ENCODE measurements around the gene TP53BP2. TPM values are rescaled to one million over a fixed set of nuclear protein-coding genes. Genes with fewer than 3 reads are reported as not detected.
"Not testable (repeated sequence)": the region's sequence is repeated elsewhere in the genome, so short reads cannot be mapped to it uniquely, and the experiment has no call there.

The TP53BP2 gene
- total RNA-seq, 4 donors from 2014 or later: 26.6 to 106 (median 43.8) TPM

DNA sequence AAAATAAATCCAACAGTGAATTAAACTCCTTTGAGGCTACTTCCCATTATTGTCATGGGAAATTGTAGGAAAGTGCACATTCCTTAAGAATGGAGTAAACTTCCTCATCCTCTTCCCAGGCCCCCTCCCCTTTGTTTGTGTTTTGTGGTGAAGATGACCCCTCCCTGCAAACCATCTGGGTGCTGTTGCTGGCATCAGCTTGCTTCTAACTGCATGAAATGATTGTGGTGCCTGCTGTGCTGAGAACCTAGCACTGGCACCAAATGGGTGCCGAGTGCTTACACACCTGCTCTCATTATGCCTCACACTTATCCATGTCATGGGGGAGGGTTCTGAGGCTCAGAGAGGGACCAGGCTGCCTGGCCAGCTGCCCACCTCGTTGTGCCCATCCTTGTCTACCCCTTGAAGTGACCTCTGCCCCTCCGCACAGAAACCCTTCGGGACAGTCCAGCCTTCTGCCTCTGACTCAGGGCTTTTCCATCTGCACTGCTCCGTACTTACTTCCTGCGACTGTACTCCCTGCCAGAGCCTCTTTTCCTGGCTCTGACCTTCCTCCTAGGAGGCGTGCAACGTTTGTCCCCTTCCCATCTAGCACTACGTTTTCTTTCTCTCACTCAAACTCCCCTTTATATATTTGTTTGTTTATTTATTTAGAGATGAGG, 102.8 kb downstream of the TP53BP2 start:
- DNase-seq (ENCODE audit: extremely low spot score): no peak
- TF ChIP-seq, protein P1, sequence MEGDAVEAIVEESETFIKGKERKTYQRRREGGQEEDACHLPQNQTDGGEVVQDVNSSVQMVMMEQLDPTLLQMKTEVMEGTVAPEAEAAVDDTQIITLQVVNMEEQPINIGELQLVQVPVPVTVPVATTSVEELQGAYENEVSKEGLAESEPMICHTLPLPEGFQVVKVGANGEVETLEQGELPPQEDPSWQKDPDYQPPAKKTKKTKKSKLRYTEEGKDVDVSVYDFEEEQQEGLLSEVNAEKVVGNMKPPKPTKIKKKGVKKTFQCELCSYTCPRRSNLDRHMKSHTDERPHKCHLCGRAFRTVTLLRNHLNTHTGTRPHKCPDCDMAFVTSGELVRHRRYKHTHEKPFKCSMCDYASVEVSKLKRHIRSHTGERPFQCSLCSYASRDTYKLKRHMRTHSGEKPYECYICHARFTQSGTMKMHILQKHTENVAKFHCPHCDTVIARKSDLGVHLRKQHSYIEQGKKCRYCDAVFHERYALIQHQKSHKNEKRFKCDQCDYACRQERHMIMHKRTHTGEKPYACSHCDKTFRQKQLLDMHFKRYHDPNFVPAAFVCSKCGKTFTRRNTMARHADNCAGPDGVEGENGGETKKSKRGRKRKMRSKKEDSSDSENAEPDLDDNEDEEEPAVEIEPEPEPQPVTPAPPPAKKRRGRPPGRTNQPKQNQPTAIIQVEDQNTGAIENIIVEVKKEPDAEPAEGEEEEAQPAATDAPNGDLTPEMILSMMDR (IDR thresholded peaks at IDR 0.05): no peak
- TF ChIP-seq POLR2A (IDR thresholded peaks at IDR 0.05; ENCODE audit: low read depth): no peak
- TF ChIP-seq EP300 (IDR thresholded peaks at IDR 0.05): no peak
- no peak for TF ChIP-seq POLR2AphosphoS5 (IDR thresholded peaks at IDR 0.05)
- no peak overlapping the region for H3K27ac ChIP-seq (replicated peaks in 1 of 4)
- intact Hi-C loops (cut with DNase I): no loop called here
- peaks cover 53 to 59% (median 56%) of the 10 kb centered on the region in 4 donors for H3K4me1 ChIP-seq
- 74% methylated on average over 9 of the region's 9 CpGs for WGBS
- H3K36me3 ChIP-seq: peaks cover 10 to 52% (median 48%) of the 10 kb centered on the region in 4 donors
- H3K4me3 ChIP-seq: no peak overlapping the region
- no peaks in the 10 kb centered on the region for H3K27me3 ChIP-seq
- no peaks in the 10 kb centered on the region for H3K9me3 ChIP-seq

DNA sequence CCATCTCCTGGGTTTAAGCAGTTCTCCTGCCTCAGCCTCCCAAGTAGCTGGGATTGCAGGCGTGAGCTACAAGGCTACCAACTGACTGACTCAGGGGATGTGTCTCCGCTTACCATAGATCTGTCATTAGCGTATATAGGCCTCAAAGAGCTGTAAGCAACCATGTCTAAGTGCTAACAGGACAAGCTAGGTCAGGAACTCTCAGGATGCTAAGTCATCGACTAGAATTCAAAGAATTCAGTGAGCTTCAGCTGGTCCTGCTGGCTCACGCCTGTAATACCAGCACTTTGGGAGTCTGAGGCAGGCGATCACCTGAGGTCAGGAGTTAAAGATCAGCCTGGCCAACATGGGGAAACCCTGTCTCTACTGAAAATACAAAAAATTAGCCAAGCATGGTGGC, 103.9 kb downstream of the TP53BP2 start:
- Histone ChIP-seq H3K4me1 (peaks cover 52 to 62% (median 58%) of the 10 kb centered on the region in 4 donors), H3K36me3 (peaks cover 6 to 41% (median 37%) of the 10 kb centered on the region in 4 donors), H3K9me3 (no peaks in the 10 kb centered on the region), H3K27ac (replicated peaks in 1 of 4) (peak overlapping the region in 2 of 4 donors; percentile 13 to 22), H3K4me3 (no peak overlapping the region), H3K27me3 (no peaks in the 10 kb centered on the region)
- intact Hi-C loops (cut with DNase I): no loop called here
- 92% methylated on average over 6 of the region's 6 CpGs for WGBS
- TF ChIP-seq POLR2A (IDR thresholded peaks at IDR 0.05; ENCODE audit: low read depth): no peak
- no peak for TF ChIP-seq EP300 (IDR thresholded peaks at IDR 0.05)
- TF ChIP-seq, protein P1 (IDR thresholded peaks at IDR 0.05): no peak
- no peak for TF ChIP-seq POLR2AphosphoS5 (IDR thresholded peaks at IDR 0.05)
- no peak for DNase-seq (ENCODE audit: extremely low spot score)

DNA sequence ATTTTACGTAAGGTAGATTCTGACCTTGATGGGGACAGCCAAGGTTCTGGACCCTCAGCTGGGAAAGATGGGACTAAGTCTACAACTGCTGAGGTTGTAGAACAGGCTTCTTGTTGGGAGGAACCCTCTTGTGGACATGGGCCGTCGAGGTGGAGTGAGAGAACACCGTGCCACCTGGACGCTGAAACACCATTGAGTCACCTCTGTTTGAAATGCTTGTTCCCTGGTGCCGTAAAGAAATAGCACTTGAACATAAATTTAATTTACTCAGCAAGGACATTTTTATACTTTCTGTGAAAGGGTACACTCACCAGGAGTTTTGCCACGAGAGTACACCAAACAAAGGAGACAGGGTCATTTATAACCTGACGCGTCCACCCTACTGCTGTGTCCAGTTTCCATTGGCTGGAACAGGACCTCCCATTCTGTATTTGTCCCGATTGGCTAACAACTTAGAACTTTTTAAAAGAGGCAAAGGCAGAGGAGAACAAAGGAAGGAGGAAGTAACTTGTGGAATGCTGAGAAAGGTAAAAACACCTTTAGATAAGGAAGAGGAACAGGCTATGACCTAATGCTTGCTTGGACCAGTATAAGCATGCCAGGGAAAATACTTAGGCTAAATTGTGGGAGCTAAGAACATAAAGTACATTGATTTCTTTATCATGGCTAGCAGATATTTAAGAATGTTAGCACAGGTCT, 105.6 kb downstream of the TP53BP2 start:
- H3K27me3 ChIP-seq; H3K4me3 ChIP-seq; intact Hi-C loops (cut with DNase I); H3K9me3 ChIP-seq; DNase-seq (ENCODE audit: extremely low spot score): not testable (repeated sequence)
- Histone ChIP-seq H3K36me3 (peaks cover 0 to 25% (median 22%) of the 10 kb centered on the region in 4 donors), H3K27ac (replicated peaks in 1 of 4) (peak overlapping the region; percentile 70 to 81 (median 73)), H3K4me1 (peaks cover 54 to 71% (median 66%) of the 10 kb centered on the region in 4 donors)
- 55% methylated on average over 10 of the region's 10 CpGs for WGBS

DNA sequence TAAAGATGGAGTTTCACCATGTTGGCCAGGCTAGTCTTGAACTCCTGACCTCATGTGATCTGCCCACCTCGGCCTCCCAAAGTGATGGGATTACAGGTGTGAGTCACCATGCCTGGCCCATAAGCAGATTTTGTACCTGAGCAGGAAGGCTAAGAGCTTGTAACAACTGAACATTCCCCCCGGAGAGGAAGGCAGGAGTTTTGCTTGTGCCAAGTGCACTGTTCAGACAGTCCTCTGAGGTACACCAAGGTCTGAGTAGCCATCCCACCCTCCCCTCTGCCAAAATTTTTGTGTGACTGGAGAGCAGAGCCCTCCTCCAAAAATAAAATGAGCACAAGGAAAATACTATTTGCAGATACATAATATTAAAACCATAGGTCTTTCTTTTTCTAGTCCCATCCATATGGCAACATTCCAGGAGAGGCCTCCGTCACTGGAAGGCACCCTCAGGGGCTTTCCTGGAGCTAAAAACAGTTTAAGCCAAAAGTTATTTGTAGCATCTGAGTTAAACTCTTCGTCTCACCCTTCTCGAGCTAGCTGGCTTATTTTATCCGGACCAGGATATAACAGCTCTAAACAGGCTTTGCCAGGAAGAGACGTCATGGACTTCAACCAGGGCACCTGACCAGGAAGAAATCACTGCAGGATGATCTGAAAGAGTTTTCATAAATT, 106.2 kb downstream of the TP53BP2 start:
- H3K4me3 ChIP-seq: no peak overlapping the region
- no peak for DNase-seq (ENCODE audit: extremely low spot score)
- H3K4me1 ChIP-seq: peaks cover 56 to 76% (median 70%) of the 10 kb centered on the region in 4 donors
- H3K27ac ChIP-seq (replicated peaks in 1 of 4): peak overlapping the region; percentile 70 to 81 (median 73)
- no peaks in the 10 kb centered on the region for H3K27me3 ChIP-seq
- intact Hi-C loops (cut with DNase I): no loop called here
- no peaks in the 10 kb centered on the region for H3K9me3 ChIP-seq
- H3K36me3 ChIP-seq: peaks cover 0 to 18% (median 15%) of the 10 kb centered on the region in 4 donors
- 34% methylated on average over 7 of the region's 7 CpGs for WGBS
- TF ChIP-seq POLR2A (IDR thresholded peaks at IDR 0.05; ENCODE audit: low read depth) (no peak), POLR2AphosphoS5 (IDR thresholded peaks at IDR 0.05) (peak in 1 of 2 donors; percentile 53)

DNA sequence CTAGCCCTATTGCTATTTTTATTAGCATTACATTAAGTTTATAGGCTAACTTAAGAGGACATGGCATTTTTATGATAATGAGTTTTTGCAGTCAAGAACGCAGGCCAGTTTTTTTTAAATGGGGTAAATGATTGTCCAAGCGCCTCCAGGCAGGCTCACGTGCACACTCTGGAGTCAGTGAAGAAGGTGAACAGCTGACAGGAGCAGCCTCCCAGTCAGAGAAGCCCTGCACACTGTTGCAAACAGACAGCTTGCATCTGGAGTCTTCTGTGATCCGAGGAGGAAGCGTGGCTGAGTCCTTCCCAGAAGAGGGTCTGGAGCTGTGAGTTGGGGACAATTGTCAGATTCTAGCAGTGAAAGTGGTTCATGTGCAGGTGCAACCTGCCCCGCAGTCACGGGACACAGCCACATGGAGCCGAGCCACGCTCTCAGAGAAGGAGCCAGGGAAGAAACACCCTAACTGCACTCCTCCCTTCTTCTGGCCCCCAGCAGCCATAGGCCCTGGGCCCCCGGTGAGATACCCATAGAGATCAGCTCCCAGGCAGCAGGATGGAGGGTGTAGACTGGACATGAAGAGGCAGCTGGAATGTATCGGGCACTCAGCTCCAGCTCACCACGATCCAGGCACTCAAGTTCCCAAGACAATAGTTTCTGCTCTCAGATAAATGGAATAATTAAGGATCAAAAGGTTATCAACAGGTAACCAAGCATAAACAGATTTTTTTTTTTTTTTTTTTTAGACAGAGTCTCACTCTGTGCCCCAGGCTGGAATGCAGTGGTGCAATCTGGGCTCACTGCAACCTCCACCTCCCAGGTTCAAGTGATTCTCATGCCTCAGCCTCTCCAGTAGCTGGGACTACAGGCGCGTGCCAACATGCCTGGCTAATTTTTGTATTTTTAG, 107.0 kb downstream of the TP53BP2 start:
- peak; percentile 30 to 52 for TF ChIP-seq POLR2AphosphoS5 (IDR thresholded peaks at IDR 0.05)
- no peak for TF ChIP-seq POLR2A (IDR thresholded peaks at IDR 0.05; ENCODE audit: low read depth)
- DNase-seq (ENCODE audit: extremely low spot score): no peak
- 55% methylated on average over 8 of the region's 14 CpGs for WGBS
- Histone ChIP-seq H3K4me3 (no peak overlapping the region), H3K36me3 (peaks cover 0 to 10% (median 7%) of the 10 kb centered on the region in 4 donors), H3K4me1 (peaks cover 57 to 83% (median 78%) of the 10 kb centered on the region in 4 donors), H3K9me3 (no peaks in the 10 kb centered on the region), H3K27me3 (no peaks in the 10 kb centered on the region), H3K27ac (replicated peaks in 1 of 4) (peak overlapping the region; percentile 70 to 81 (median 73))
- intact Hi-C loops (cut with DNase I): no loop called here
